GM12872 (cell line): Measurements from ENCODE around the gene LHX8.

ENCODE experiments used
- TF ChIP-seq, protein P1 (sequence below): IDR thresholded peaks from 3 replicates; pipeline ENCODE4 v1.5.1; 2011; ENCODE audit warnings: low read depth, mild to moderate bottlenecking, low read length, moderate library complexity; ENCODE audit not compliant: insufficient read depth

LHX8 gene

DNA sequence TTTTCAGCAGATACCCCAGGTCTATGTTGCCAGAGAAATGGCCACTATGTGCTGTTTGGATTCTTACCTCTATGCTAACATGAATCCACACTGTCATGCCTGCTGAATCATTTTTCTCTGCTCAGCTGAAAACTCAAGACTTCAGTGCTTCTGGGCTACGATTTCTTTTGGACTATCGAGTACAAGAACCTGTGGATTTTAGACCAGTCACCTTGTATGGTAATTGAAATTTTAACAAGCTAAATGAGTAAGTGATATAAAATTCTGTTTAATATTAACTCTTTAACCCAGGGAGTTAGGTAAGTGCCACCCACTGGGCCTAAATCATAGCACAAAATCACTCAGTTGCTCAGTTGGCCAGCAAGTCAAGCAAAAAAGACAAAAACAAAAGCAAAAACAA lies 35.8 kb downstream of the LHX8 start:
- TF ChIP-seq, protein P1, sequence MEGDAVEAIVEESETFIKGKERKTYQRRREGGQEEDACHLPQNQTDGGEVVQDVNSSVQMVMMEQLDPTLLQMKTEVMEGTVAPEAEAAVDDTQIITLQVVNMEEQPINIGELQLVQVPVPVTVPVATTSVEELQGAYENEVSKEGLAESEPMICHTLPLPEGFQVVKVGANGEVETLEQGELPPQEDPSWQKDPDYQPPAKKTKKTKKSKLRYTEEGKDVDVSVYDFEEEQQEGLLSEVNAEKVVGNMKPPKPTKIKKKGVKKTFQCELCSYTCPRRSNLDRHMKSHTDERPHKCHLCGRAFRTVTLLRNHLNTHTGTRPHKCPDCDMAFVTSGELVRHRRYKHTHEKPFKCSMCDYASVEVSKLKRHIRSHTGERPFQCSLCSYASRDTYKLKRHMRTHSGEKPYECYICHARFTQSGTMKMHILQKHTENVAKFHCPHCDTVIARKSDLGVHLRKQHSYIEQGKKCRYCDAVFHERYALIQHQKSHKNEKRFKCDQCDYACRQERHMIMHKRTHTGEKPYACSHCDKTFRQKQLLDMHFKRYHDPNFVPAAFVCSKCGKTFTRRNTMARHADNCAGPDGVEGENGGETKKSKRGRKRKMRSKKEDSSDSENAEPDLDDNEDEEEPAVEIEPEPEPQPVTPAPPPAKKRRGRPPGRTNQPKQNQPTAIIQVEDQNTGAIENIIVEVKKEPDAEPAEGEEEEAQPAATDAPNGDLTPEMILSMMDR: no peak

DNA sequence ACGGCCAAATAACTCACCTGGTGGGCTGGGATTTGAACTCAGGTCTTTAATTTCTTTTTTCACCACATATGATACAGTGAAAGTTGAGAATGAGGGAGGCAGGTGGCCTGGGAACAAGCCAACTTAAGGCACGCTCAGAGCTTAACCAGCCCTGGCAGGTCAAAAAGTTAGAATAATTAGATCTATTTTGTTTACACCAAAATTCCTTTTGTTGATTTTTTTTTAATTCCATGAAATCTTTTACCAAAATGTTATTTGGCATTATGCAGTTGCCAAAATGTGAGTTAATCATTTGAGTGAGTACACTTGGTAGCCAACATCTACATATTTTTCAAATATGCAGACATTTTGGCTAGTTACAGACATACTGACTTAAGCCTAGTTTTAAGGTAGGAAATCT lies 36.8 kb downstream of the LHX8 start:
- TF ChIP-seq, protein P1: no peak

DNA sequence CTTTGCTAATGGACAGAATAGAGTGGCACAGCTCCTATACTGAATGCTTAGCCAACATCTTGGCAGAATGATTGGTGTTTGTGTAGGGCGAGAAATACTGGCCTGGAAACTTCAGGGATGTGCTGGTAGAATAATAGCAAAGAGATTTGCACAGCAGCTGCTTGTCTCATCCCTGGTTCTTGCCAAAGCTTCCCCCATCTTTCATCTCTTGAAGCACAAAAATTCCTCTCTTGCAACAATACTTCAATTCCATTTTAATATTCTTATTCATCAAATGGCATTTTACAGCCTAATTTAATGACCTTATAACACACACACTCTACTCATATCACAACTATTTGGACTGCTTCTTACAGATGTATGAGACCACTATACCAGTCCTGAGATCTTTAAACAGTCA lies 37.7 kb downstream of the LHX8 start:
- TF ChIP-seq, protein P1: no peak

GRCh38 chr1:75172556-75172955 lies 38.4 kb downstream of the LHX8 start:
- TF ChIP-seq, protein P1: no peak

GRCh38 chr1:75174031-75174760 lies 40.0 kb downstream of the LHX8 start:
- TF ChIP-seq, protein P1: no peak

DNA sequence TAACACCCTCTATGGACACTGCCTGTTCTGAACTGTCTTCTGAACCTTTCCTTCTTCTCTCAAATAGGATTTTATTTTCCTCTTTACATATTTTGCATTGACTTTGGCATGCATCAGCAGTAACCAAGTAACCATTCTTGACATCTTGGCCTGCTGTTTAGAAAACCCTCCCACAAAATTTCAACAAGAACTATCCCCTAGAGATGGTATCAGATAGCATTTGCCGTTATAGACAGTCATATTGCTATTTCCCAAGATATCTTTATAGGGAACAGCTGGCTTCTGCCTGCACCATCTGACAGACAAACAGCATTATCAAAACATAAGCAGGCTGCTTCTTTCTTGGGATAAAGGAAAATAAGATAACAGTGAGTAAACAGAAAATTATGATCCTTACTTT lies 54.7 kb downstream of the LHX8 start:
- TF ChIP-seq, protein P1: no peak

DNA sequence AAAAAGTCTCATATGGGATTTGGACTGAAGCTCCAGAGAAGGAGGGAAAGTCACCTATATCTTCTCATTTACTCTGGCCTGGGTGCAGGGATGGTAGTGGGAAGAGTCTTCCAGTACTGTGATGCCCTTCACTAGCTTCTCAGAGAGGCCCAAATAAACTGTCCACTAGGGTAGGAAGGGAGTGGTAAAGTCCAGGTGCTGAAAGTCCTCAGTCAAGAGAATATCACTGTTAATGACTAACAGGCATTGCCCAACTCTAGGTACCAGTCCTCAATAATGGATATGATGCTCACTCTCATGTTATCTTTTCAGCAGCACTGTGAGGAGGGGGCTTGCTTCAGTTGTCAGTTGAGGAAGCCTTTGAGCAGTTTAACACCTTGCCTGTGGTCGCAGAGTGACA lies 64.0 kb downstream of the LHX8 start:
- TF ChIP-seq, protein P1: no peak
